Fibroblast of skin of scalp (primary cell): Measurements from ENCODE around the gene CIB1.
A peak's percentile ranks its signal among the peaks of the same experiment; 100 is the strongest.

ENCODE experiments used
- DNase-seq: peaks from one replicate; pipeline ENCODE4 v3.0.0-alpha.2; 2013

Gene CIB1

DNA sequence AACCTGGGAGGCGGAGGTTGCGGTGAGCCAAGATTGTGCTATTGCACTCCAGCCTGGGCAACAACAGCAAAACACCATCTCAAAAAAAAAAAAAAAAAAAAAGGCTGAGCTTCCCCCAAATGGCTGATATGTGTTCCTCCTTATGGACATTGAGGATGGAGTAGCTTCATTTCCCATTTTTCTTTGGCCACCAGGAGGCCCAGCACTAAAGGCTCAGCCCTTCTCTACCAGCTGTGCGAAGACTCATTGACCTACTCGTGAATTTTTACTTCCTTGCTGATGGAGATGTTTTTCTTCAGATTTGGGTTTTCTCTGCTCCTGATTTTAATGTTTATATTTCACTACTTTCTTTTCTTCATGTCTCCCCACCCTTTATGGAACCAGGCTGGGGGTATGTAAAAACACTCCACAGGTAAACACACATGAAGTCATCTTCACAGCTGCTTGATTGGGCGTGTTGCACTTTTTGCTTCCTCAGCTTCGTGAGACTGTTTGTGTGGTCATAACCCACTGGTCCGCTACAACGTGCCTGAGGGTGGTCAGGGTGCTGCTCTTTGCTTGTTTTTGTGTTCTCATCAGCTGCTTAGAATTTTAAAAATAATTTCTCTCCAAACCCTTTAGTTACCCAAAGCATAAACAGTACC is 19.1 kb downstream of the CIB1 start:
- DNase-seq = no peak

DNA sequence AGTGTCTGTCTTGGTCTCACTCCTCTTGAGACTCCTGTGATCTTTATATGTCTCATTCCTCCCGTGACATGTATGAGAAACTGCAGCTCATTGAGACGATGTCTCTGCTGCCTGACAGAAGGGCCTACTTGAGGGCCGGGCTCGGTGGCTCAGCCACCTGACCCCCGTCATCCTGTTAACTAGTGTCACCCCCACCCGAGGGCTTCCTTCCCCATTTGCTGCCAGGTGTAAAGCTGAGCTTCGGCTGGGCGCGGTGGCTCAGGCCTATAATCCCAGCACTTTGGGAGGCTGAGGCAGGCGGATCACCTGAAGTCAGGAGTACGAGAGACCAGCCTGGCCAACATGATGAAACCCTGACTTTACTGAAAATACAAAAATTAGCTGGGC is 19.9 kb downstream of the CIB1 start:
- DNase-seq = no peak

DNA sequence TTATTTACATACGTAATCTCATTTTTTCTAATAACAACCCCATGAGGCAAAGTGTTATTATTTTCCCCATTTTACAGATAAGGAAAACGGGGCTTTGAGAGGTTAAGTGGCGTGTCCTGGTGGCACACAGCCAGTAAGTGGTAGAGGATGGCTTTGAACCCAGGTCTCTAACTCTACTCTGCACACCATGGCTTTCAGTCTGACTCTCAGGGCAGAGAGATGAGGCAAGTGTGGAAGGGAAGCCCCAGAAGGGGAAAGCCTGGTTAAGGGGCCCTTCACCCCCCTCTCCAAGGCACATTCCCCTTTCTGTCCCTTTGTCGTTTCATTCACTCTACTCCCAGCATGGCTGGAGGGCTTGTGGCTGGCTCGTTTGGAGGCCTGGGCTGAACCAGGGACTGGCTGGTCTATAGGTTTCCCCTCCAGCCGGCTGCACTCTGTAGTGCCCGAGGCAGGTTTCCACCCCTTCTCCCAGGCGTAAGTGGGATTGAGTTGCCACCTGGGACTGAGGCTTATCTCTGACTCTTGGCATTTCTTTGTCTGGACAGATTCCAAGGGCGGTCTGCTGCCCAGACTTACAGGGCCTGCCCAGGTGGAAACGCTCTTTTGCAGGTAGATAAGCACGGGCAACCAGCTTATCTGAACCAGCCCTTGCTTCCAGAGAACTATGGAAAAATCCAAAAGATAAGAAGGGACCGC is 20.5 kb downstream of the CIB1 start:
- DNase-seq = no peak

DNA sequence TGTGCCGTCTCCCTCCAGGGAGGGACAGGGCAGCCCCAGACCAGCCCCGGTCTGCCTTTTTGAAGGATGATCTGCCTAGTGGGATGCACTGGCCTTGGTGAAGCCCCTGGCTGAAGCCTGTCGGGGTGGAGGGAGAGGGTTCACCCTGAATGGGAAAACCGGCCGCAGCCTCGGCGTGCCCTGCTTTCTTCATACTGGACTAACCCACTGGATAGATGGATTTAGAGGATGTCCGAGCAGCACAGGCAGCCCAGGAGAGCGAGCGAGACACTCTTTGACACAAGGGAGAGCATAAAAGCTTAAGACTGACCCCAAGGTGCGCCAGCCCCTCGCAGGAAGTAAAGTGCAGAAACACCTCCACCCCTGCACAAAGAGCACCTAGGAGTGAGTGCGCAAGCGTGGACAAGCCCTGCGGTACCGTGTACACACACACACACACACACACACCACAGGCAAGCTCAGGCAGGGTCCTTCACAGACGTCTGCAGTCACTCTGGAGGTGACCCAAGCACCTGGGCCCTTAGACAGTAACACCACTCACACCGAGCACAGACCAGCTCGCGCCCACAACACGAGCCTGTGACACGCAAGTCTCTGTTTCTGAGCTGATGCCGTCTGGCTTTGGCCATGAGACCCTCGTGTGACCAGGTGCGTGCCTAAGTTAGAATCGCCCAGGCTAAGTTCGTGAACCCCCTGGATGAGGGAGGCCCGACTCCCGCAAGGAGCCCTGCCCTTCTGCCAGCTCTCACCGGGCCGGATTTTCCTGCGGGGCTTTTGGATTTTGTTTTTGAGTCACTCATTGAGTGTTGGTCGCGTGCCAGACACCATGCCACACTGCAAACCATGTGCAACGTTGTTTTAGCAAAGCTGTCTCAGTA is 21.3 kb downstream of the CIB1 start:
- DNase-seq = no peak

DNA sequence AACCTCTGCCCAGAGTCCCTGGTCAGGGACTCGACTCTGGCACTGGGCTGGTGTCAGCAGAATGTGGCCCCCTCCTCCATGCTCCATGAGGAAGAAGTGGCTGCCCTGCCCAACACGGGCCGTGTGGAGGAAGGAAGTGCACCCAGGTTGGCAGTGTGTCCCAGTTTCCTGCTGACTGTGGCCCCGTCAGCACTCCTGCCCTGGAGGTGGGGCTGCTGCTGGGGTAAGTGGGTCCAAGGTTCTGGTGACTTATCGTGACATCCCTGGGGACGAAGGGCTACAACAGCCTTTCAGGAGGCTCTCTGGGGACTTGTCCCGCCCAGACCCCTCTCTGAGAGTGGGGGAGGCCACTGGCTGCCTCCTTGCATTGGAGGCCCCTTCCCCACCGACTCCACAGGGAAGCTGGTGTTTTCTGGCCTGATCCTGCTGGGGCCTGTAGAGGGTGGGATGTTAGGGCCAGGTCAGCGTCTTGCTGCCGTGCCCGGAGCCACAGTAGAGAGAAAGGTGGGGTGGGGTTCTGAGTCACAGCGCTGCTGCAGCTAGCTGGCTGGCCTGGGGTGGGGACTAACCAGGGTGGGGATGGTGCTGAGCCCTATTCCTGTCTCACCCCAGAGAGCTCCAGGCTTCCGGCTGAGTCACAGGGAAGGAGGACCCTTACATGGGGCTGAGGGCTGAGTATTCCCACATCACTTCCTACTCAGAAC is 22.1 kb downstream of the CIB1 start:
- peak; percentile 61 for DNase-seq

DNA sequence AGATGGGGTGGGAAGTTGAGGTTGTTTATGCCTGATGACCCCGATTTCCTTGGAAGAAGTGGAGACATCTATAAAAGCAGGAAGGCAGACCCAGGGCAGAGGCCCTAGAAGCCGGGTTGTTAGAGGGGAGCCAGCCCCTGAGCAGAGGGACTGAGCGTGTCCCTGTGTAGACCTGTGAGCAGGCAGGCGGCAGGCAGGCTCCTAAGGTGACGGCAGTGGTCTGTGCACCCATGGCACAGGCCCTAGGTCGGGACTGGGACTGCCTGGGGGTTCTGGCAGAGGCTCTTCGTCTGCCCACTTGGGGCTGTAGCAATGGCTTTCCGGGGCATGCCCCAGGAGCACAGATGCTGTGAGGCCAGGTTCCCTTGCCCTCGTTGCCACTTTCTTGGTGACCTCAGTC is 22.7 kb downstream of the CIB1 start:
- no peak for DNase-seq

DNA sequence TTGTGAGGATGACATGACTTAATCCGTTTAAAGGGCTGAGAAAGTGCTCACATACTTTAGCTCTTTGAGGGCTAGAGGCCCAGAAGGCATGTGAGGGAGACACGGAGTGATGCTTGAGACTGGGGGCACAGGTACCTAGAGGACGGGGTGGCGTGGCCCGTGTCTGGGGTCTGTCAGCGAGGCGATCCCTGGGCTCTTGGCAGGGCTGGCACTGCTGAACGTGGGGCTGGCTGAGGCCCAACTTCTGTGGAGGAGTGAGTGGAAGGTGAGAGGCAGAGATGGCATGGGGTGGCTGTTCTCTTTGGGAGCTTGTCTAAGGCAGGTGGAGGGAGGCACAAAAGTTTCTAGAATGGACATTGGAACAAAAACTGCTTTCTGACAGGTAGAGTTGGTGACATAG is 23.1 kb downstream of the CIB1 start:
- DNase-seq = no peak

DNA sequence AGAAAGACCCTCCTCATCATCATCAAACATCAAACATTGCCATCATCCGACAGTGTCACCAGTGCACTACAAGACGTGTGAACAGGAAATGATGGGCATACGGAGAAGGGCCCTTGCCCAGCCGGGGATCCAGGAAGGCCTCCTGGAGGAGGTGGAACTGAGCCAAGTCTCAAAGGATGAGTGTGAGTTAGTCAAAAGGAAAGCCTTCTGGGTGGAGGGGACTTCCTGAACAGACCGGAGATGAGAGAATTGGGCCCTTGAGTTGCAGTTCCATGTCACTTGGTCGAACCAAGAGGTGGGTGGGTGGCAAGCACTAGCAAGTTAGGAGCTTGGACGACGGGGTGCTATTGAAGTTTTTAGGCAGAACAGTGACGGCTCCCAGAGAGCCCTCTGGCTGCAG is 24.1 kb downstream of the CIB1 start:
- no peak for DNase-seq

DNA sequence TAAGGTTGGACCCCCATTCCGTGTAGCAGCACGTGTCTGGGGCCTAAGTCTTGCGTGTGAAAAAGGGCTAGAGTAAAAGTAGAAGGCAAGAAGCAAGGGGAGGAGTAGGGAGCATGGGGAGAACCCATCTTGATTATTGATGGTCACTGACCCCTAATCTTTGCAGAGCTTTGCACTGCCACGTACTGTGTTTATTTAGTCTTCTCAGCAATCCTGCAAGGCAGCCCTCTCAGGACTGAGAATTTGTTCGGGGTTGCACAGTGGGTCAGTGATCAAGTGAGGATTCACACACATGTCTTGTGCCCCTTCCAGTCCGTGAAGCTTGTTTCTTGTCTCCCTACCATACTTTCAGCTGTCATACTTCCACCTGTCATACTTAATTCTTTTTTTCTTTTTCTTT is 25.4 kb downstream of the CIB1 start:
- DNase-seq = no peak

DNA sequence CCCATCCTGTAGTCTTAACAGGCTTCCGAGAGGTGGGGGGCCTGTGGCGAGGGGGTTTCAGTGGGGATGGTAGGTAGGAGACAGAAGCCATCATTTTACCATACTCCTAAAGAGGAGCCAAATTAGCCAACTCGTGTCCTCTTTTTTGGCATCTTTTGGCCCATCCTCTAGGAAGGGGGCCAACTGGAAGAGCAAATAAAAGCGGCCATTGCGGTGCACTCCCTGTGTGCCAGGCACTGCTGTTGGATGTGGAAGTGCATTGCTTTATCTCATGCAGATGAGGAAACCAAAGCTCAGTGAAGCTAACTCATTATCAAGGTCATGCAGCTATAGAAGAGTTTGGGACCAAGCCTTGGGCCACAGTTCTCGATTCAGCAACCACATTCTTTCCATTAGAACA is 26.5 kb downstream of the CIB1 start:
- no peak for DNase-seq

DNA sequence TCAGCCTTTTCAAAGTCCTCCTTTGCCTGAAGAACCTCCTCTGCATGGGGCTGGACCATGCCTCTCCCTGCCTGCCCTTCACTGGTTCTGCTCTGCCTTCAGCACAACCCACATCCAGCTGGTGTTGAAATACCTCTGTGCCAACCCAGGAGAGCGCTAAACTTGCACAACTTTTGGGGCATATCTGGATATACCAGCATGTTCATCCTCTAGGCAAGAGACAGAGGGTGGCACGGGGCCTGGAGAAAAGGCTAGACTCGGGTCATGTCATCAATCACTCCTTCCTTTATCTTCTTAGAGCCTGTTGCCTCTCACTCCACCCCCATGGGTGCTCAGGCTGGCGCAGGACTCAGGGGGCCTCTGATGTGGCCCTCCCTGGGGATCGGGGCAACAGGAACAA is 27.9 kb downstream of the CIB1 start:
- no peak for DNase-seq

DNA sequence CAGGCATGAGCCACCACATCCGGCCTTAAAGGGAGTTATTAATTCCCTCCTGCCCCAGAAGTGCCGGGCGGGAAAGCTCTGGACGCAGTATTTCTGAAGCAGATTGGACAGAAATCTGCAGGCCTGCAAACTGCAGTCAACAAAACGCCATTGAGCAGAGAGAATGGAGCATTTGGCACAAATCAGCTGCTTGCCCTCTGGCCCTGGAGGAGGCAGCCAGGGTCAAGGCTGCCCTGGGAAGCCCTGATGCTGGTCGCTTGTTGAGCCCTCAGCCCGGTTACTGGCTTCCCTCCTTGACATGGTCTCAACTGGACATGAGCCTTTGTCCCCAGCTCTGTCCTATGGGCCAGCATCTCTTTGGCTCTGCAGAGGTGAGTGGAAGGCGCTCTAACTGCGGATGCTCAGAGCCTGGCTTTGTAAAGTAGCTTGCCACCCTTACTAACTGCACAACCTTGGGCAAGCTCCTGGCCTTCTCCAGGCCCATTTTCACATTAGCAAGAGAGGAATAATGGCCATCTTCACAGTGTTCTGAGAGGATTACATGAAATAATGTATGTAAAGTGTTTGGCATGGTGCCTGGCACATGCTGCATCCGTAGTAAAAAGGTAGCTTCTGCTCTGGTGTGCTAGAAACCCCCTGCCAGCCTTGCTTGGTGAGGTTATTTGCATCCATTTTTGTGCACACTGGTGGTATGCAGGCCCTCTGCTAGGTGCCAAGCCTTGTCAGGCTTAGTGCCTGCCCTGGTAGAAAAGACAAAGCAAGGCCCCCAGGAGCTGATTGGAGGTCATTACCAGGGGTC is 28.5 kb downstream of the CIB1 start:
- DNase-seq = no peak

DNA sequence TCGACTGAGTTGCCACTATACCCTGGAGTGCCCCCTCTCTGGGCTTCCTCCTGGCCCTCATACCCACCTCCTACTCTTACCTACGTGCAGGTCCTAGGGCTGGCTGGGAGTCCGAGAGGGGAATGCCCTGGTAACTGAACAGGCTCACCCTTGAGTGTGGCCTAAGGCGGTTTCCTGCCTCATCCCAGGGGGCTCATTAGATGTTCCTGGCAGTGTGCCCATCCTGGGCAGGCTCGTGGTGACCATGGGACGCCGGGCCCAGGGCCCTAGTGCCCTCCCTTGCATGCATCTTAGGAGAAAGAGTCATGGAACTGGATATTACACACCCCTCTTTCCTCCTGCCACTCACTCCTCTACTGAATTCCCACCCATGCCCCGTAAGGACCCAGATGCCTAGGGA is 29.8 kb downstream of the CIB1 start:
- no peak for DNase-seq

DNA sequence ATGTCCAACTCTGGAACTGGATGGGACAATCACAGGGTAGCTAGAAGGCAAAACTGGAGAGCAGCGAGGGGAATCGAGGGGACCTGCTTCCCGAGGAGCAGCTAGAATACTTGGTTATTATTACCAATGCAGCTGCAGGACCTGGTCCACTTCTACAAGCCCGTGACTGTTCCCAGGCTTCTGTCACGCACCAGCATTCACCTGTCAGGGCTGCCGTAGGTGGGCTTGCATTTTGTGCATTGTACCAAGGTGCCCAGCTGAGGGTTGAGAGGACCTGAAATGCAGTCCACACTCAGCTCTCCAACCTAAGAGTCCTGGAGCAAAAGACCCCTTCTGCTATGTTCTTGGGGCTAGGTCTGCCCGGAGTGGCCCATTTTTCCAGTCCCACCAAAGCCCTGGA is 30.3 kb downstream of the CIB1 start:
- no peak for DNase-seq

DNA sequence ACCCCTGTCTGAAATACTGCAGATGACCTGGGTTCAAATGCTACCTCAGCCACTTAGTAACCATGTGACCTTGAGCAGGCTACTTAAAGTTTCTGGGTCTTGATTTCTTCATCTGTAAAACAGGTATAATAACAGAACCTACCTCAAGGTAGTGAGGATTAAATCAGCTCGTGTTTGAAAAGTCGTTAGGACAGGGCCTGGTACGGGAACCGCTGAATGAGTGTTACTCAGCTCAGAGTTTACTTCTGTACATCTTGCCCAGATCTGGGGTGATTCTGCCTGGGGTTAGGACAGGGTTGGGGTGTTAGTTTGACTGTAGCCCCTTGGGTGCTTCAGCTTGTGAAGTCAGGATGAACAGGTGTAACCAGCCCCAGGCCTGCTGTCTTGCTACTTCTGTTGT is 30.8 kb downstream of the CIB1 start:
- DNase-seq = no peak

DNA sequence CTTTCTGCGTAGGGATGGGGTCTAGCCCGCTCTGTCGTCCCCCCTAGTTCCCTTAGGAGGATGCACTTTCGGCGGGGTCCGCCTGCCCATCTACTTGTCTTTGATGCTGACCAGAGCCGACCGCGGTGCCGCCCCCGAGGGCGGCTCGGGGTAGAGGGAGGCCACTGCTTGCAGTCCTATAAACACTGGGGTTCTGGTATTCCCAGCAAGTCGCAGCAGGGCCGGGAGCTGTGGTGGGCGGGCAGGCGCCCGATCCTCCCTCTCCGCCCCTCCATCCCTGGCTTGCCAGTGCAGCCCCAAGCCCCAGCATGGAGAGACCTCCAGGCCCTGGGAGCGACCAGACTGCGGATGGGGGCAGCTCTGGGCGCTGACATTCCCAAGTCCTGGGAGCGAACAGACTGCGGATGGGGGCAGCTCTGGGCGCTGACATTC is 31.8 kb downstream of the CIB1 start:
- no peak for DNase-seq

DNA sequence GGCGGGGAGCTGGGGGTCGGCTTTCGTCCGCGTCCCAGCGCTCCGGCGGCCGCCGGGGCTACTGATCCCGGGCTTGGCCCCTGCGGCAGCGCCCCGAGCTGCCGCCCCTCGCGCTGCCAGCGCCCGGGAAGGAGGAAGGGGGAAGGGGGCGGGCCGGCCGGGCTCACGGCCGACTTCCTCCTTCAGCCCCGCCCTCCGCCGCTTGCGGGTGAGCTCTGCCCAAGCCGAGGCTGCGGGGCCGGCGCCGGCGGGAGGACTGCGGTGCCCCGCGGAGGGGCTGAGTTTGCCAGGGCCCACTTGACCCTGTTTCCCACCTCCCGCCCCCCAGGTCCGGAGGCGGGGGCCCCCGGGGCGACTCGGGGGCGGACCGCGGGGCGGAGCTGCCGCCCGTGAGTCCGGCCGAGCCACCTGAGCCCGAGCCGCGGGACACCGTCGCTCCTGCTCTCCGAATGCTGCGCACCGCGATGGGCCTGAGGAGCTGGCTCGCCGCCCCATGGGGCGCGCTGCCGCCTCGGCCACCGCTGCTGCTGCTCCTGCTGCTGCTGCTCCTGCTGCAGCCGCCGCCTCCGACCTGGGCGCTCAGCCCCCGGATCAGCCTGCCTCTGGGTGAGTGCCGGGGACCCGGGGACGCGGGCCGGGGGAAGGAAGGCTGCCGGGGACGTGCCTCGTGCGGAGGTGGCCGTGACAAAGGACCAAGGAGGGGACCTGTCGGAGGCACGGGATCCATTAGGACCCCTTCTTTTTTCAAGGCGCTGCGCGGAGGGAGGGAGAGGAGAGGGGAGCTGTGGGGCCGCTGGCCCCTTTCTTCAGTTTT is 32.4 kb downstream of the CIB1 start, which contains the start of gene SEMA4B:
SEMA4B (plus strand) TSS at position 201 of the 814 bp plus-strand sequence; CDS start at position 450, 249 bp downstream.
- DNase-seq = peak; percentile 53

DNA sequence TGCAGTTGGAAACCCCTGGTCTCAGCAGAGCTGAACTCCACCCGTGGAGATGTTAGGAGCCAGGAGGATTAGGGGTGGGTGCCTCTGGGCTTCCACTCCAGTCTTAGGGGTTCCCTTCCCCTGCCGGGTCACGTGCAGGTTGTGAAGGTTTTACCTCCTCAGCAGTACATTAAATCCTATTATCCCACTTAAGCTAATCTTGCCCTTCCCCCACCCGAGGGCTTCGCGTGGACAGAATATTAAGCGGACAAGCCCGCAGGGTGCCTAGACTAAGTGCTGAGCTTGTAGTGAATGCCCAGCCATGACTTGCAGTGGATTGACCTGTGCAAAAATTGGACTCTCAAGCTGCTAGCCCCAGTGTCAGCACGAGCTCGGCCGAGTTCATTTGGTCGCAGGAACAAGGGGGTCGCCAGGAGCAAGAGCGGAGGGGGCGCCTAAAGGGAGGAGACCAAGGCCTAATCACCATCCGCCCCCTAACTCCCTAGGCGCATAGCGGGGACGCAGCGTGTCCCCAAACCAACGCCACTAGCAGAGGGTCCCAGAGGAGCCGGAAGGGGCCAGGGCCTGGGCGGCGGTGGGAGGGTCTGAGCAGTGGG is 33.1 kb downstream of the CIB1 start:
- DNase-seq = no peak

DNA sequence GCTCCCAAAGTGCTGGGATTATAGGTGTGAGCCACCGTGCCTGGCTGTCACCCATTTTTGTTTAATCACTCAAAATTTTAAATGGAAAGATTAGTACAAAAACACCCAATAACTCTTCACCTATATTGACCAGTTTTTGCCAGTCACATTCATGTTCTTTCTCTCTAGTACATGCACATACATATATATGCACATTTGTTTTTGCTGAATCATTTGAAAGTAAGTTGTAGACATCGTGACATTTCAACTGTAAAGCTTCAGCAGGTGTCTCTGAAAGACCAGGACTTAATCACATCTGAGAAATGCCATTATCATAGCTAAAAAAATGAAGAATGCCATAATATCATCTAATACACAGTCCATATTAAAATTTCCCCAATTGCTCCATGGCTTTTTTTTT is 39.1 kb downstream of the CIB1 start:
- no peak for DNase-seq

DNA sequence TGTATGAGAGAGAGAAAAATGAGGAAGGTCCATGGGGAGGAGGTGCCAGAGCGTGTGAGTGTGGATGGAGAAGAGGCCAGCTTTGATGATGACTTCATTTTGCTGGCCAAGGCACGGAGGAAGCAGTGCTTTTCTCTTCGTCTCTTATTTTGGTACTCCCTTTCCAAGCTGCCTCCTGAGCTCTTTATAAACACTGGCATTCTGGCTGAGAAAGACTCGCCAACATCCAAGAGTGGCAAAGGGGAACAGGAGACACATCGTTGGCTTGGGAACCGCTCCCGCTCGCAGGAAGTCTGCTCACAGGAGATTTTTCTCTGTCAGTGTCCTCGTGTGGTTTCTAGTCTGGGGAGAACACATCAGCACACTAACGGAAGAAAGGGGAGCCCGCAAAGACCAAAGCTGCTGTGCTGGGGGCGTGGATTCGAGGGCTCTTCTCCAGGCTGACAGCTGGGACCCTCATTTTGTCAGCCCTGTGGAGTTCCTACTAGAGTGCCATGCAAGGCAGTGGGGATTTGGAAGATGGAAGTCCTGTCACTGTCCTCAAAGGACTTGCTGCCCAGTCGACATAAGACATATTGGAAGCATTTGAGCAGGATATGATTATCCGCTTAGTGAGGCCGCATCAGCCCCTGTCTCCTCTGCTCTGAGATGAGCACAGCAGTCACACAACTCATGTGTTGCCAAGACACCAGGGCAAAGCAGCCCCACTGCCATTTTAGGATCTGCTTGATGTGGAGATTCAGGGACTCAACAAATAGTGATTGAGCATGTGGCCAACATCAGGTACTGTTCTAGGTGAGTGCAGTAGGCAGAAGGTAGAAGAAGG is 40.6 kb downstream of the CIB1 start:
- no peak for DNase-seq
